Measurements from ENCODE around the gene HOXC6. TPM values are rescaled to one million over a fixed set of nuclear protein-coding genes. Genes with fewer than 3 reads are reported as not detected.

Gene HOXC6
- total and polyA plus RNA-seq, 8 donors = 0.14 to 0.41 (median 0.28) TPM; not detected in 2

DNA sequence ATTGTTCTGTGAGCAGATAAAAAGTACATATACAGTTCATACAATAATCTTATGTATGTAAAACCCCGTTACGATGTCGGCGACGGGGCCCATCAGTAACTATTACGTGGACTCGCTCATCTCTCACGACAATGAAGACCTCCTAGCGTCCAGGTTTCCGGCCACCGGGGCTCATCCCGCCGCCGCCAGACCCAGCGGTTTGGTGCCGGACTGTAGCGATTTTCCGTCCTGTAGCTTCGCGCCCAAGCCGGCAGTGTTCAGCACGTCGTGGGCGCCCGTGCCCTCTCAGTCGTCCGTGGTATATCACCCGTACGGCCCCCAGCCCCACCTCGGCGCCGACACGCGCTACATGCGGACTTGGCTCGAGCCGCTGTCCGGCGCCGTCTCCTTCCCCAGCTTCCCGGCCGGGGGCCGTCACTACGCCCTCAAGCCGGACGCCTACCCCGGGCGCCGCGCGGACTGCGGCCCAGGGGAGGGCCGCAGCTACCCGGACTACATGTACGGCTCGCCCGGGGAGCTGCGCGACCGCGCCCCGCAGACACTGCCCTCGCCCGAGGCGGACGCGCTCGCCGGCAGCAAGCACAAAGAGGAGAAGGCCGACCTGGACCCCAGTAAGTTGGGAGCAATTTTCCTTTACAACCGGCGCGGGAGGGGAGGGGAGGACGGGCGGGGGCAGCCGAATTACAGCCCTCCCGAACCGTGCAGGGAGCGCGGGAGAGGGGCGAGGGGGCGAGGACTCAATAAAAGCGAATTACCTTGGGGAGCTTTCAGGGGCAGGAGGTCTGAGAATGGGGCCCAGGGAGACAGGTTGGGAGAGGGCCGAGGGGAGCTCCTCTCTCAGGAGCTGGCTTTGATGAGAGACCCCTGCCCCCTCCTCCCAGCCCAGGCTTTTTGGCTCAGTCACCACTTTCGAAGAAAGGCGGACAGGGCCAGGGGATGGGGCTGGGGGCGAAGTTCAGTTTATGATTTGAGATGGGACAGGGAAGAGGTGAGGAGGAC lies 27.8 kb upstream of the HOXC6 start, which contains the start of gene HOXC9:
HOXC9 (plus strand) TSS at position 46 of the 999 bp plus-strand sequence; CDS start at position 74, 28 bp downstream.
- whole genome bisulfite sequencing, 2 donors = 3 to 4% methylated on average over 84 to 87 of the region's 87 CpGs
- peak; percentile 37 to 69 (median 45) for ATAC-seq
- peaks cover 0 to 3% (median 2%) of the 10 kb centered on the region in 3 donors for H3K4me1 ChIP-seq
- peaks cover 0 to 79% (median 11%) of the 10 kb centered on the region in 4 donors for H3K27me3 ChIP-seq
- TF ChIP-seq, protein P1, sequence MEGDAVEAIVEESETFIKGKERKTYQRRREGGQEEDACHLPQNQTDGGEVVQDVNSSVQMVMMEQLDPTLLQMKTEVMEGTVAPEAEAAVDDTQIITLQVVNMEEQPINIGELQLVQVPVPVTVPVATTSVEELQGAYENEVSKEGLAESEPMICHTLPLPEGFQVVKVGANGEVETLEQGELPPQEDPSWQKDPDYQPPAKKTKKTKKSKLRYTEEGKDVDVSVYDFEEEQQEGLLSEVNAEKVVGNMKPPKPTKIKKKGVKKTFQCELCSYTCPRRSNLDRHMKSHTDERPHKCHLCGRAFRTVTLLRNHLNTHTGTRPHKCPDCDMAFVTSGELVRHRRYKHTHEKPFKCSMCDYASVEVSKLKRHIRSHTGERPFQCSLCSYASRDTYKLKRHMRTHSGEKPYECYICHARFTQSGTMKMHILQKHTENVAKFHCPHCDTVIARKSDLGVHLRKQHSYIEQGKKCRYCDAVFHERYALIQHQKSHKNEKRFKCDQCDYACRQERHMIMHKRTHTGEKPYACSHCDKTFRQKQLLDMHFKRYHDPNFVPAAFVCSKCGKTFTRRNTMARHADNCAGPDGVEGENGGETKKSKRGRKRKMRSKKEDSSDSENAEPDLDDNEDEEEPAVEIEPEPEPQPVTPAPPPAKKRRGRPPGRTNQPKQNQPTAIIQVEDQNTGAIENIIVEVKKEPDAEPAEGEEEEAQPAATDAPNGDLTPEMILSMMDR (IDR thresholded peaks at IDR 0.05) = no peak
- intact Hi-C loops (cut with DNase I) = loop anchor here in 1 of 3 donors (10.0 kb wide), 1 partner anchor 194 kb away; no protein-coding TSS in a partner anchor
- no peak within 1 kb of the TSS for H3K27ac ChIP-seq
- H3K4me3 ChIP-seq = peak within 1 kb of the TSS in 3 of 4 donors; percentile 14 to 56 (median 35)
- no peak for FAIRE-seq
- DNase-seq = peak in 1 of 6 donors; percentile 30
- no peaks in the 10 kb centered on the region for H3K9me3 ChIP-seq
- H3K36me3 ChIP-seq = no peaks in the 10 kb centered on the region

DNA sequence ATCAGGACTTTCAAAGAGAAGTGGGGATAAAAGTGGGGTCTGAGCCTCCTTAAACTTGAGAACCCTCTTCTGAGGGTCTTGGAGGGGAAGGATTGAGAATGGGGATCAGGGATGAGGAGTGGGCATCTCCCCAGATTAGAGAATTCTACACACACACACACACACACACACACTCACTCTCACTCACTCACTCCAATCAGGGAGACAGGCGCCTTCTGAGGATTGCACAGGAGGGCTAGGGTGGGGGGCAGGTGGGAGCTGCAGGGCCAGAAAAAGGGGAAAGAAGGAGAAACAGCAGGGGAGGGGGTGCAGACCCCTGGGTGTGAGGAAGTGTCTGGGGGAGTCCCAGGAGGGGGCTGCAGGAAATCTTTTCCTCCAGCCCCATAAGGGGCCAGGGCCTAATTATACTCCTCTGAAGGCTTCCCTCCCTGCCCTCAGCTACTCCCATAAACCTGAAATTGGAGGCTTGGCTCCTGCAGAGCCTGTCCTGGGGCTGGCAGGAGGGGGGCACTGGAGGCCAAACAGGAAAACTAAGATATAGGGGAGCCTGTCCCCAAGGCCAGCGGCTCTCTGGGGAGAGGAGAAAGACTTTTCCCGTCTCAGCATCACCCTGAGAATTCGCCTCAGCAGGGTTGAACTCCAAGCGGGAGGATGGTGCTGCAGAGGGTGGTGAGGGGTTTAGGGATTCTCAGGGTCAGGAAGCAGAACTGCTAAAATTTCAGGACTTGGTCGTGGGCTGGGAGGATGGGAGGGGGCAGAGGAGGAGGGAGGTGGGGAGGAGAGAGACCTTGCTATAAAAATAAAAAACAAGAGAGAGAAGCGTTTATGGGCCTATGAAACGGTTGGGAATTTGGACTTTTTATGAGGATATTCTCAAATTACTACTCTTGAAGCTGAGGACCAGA lies 26.7 kb upstream of the HOXC6 start:
- Histone ChIP-seq H3K4me1 (peaks cover 0 to 5% (median 5%) of the 10 kb centered on the region in 3 donors), H3K27me3 (peaks cover 0 to 71% (median 11%) of the 10 kb centered on the region in 4 donors), H3K4me3 (no peak overlapping the region), H3K9me3 (no peaks in the 10 kb centered on the region), H3K27ac (no peak overlapping the region), H3K36me3 (no peaks in the 10 kb centered on the region)
- TF ChIP-seq, protein P1 (IDR thresholded peaks at IDR 0.05) = no peak
- DNase-seq (no peak), ATAC-seq (no peak), FAIRE-seq (no peak)
- WGBS, 2 donors = 37 to 40% methylated on average over 8 of the region's 8 CpGs
- intact Hi-C loops (cut with DNase I) = loop anchor here in 1 of 3 donors (10.0 kb wide), 1 partner anchor 193 kb away; no protein-coding TSS in a partner anchor

DNA sequence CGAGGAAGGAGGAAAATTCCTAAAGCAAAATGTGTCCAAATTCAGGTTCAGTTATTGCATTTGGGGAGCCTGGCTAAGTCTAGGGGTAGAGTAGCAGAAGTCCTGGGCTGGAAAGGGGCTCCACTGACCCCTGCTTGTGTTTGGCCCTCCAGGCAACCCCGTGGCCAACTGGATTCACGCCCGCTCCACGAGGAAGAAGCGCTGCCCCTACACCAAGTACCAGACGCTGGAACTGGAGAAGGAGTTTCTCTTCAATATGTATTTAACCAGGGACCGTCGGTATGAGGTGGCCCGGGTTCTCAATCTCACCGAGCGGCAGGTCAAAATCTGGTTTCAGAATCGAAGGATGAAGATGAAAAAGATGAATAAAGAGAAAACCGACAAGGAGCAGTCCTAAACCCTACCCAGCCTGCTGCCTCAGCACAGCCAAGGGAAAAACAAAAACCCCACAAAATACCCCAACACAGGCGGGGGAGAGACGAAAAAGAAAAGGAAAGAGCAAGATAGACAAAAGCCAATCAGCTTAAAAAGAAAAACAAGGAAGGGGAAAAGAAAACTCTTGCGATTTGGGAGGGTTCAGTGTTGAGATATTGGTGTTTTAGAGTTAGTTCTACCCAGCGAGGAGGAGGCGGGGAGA lies 25.8 kb upstream of the HOXC6 start:
- TF ChIP-seq, protein P1 (IDR thresholded peaks at IDR 0.05) = no peak
- FAIRE-seq (no peak), DNase-seq (no peak), ATAC-seq (no peak)
- Histone ChIP-seq H3K36me3 (no peaks in the 10 kb centered on the region), H3K27ac (no peak overlapping the region), H3K9me3 (no peaks in the 10 kb centered on the region), H3K27me3 (peaks cover 0 to 64% (median 7%) of the 10 kb centered on the region in 4 donors), H3K4me3 (no peak overlapping the region), H3K4me1 (peaks cover 0 to 5% (median 5%) of the 10 kb centered on the region in 3 donors)
- intact Hi-C loops (cut with DNase I) = loop anchor here in 1 of 3 donors (10.0 kb wide), 1 partner anchor 192 kb away; no protein-coding TSS in a partner anchor
- WGBS, 2 donors = 19 to 21% methylated on average over 19 of the region's 19 CpGs

DNA sequence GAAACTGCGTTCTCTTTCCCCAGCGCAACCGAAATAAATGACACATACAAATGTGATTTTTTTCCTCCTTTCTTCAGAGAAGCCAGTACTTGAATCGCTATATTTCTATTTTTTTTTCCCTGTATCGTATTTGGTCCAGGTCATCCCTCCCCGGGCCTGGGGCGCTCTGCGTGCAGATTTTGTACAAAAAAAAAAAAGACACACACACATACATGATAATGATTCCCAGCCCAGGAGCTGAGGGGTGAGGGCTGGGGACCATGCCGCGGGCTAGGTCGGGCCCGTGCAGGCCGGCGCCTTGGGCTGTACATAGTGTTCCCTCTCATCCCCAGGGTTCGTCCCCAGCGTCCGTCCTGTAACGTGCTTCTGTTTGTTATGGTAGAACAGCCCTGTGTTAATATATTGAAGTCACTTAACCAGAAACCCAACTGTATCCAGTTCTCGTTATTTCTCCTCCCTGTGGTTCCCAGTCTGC lies 25.3 kb upstream of the HOXC6 start:
- peaks cover 0 to 5% (median 5%) of the 10 kb centered on the region in 3 donors for H3K4me1 ChIP-seq
- ATAC-seq (no peak), FAIRE-seq (no peak), DNase-seq (no peak)
- peaks cover 0 to 64% (median 7%) of the 10 kb centered on the region in 4 donors for H3K27me3 ChIP-seq
- H3K4me3 ChIP-seq = no peak overlapping the region
- H3K9me3 ChIP-seq = no peaks in the 10 kb centered on the region
- WGBS, 2 donors = 24 to 31% methylated on average over 19 of the region's 19 CpGs
- no peaks in the 10 kb centered on the region for H3K36me3 ChIP-seq
- intact Hi-C loops (cut with DNase I) = loop anchor here in 1 of 3 donors (10.0 kb wide), 1 partner anchor 192 kb away; no protein-coding TSS in a partner anchor
- TF ChIP-seq, protein P1 (IDR thresholded peaks at IDR 0.05) = no peak
- no peak overlapping the region for H3K27ac ChIP-seq
